ENCODE data around the gene HMGN4.
"Not testable (repeated sequence)": the region's sequence is repeated elsewhere in the genome, so short reads cannot be mapped to it uniquely, and the experiment has no call there.

HMGN4 gene

DNA sequence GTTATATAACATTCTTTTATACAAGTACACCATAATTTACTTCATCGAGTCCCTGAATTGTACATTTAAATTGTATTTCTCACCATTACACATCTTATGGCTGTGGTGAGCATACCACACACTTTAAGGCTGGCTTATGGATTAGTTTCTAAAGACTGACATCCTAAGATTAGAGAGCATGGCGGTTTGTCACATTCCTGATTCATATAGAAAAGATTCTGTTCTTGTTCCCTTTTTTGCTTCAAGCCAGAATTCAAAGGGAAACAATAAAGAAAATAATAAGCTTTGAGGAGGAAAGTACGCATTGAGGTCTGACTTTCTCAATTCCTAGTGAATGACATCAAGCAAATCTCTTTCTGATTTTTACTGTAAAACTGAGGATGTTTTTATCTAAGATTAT, 35.5 kb upstream of the HMGN4 start:
- Histone ChIP-seq H3K27ac (ENCODE audit: low read depth, low read length, severe bottlenecking) (no peak overlapping the region), H3K9me3 (ENCODE audit: control insufficient read depth, low read length) (no peaks in the 10 kb centered on the region), H3K36me3 (ENCODE audit: control insufficient read depth, insufficient read depth, low read length) (no peaks in the 10 kb centered on the region), H3K4me1 (ENCODE audit: control insufficient read depth, insufficient read depth, low read length, poor library complexity, severe bottlenecking) (peaks cover 3% of the 10 kb centered on the region), H3K4me3 (ENCODE audit: extremely low read depth, insufficient read depth, low read length, poor library complexity, severe bottlenecking) (no peak overlapping the region)
- 100% methylated on average over 1 of the region's 3 CpGs; no CpG with 5 or more reads in 1 of the 2 experiments for WGBS, 2 experiments (ENCODE audit: insufficient coverage in 2 of 2)

DNA sequence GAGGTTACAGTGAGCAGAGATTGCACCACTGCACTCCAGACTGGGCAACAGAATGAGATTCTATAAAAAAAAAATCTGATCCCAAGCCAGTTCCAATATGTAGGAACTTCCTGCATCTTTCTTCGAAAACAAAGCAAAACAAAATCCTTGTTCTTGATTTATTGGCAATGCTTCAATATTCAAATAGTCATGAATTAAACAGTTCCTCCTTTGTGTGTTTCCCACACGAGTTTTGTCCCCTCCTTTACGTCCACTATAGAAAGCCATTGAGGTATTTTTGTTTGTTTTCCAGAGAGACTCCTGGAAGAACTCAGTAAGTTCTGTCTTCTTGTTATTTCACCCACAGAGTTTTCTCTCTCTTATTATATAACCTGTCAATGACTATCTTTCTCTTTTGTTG, 30.5 kb upstream of the HMGN4 start:
- H3K4me1 ChIP-seq (ENCODE audit: control insufficient read depth, insufficient read depth, low read length, poor library complexity, severe bottlenecking): no peaks in the 10 kb centered on the region

DNA sequence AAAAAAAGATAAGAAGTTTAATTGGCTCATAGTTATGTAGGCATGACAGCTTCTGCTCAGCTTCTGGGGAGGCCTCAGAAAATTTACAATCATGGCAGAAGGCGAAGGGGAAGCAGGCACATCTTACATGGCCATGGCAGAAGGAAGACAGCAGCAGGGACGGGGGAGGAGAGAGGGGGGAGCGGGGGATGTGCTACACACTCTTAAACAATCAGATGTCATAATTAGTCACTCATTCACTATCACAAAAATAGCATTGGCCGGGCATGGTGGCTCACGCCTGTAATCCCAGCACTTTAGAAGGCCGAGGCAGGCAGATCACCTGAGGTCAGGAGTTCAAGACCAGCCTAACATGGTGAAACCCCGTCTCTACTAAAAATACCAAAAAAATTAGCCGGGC, 27.1 kb upstream of the HMGN4 start:
- 84 to 88% methylated on average over 4 to 5 of the region's 8 CpGs for WGBS, 2 experiments (ENCODE audit: insufficient coverage in 2 of 2)
- H3K4me1 ChIP-seq (ENCODE audit: control insufficient read depth, insufficient read depth, low read length, poor library complexity, severe bottlenecking); H3K36me3 ChIP-seq (ENCODE audit: control insufficient read depth, insufficient read depth, low read length); H3K9me3 ChIP-seq (ENCODE audit: control insufficient read depth, low read length); H3K4me3 ChIP-seq (ENCODE audit: extremely low read depth, insufficient read depth, low read length, poor library complexity, severe bottlenecking); H3K27ac ChIP-seq (ENCODE audit: low read depth, low read length, severe bottlenecking): not testable (repeated sequence)

More for the DNA sequence above, 30.5 kb upstream of the HMGN4 start:
- Histone ChIP-seq H3K9me3 (ENCODE audit: control insufficient read depth, low read length) (no peaks in the 10 kb centered on the region), H3K36me3 (ENCODE audit: control insufficient read depth, insufficient read depth, low read length) (no peaks in the 10 kb centered on the region), H3K4me3 (ENCODE audit: extremely low read depth, insufficient read depth, low read length, poor library complexity, severe bottlenecking) (no peak overlapping the region), H3K27ac (ENCODE audit: low read depth, low read length, severe bottlenecking) (no peak overlapping the region)
- 83 to 86% methylated on average over 1 of the region's 3 CpGs for WGBS, 2 experiments (ENCODE audit: insufficient coverage in 2 of 2)

- Histone ChIP-seq H3K36me3 (ENCODE audit: control insufficient read depth, insufficient read depth, low read length) (no peaks in the 10 kb centered on the region), H3K4me3 (ENCODE audit: extremely low read depth, insufficient read depth, low read length, poor library complexity, severe bottlenecking) (no peak overlapping the region), H3K4me1 (ENCODE audit: control insufficient read depth, insufficient read depth, low read length, poor library complexity, severe bottlenecking) (peaks cover 4% of the 10 kb centered on the region), H3K27ac (ENCODE audit: low read depth, low read length, severe bottlenecking) (no peak overlapping the region), H3K9me3 (ENCODE audit: control insufficient read depth, low read length) (no peaks in the 10 kb centered on the region)
- 93 to 100% methylated on average over 1 to 2 of the region's 2 CpGs for WGBS, 2 experiments (ENCODE audit: insufficient coverage in 2 of 2)
Observed at GRCh38 chr6:26514984-26515383, 23.2 kb upstream of the HMGN4 start.

- WGBS, 2 experiments (ENCODE audit: insufficient coverage in 2 of 2): 87 to 88% methylated on average over 3 to 8 of the region's 9 CpGs
- no peaks in the 10 kb centered on the region for H3K36me3 ChIP-seq (ENCODE audit: control insufficient read depth, insufficient read depth, low read length)
- H3K27ac ChIP-seq (ENCODE audit: low read depth, low read length, severe bottlenecking): no peak overlapping the region
- H3K9me3 ChIP-seq (ENCODE audit: control insufficient read depth, low read length): no peaks in the 10 kb centered on the region
- no peak overlapping the region for H3K4me3 ChIP-seq (ENCODE audit: extremely low read depth, insufficient read depth, low read length, poor library complexity, severe bottlenecking)
- H3K4me1 ChIP-seq (ENCODE audit: control insufficient read depth, insufficient read depth, low read length, poor library complexity, severe bottlenecking): peaks cover 9% of the 10 kb centered on the region
Observed at GRCh38 chr6:26516481-26517427, 21.4 kb upstream of the HMGN4 start.

GRCh38 chr6:26519359-26519758, 18.8 kb upstream of the HMGN4 start:
- 88 to 100% methylated on average over 1 of the region's 2 CpGs for WGBS, 2 experiments (ENCODE audit: insufficient coverage in 2 of 2)
- H3K4me3 ChIP-seq (ENCODE audit: extremely low read depth, insufficient read depth, low read length, poor library complexity, severe bottlenecking): no peak overlapping the region
- no peaks in the 10 kb centered on the region for H3K9me3 ChIP-seq (ENCODE audit: control insufficient read depth, low read length)
- H3K36me3 ChIP-seq (ENCODE audit: control insufficient read depth, insufficient read depth, low read length): no peaks in the 10 kb centered on the region
- H3K4me1 ChIP-seq (ENCODE audit: control insufficient read depth, insufficient read depth, low read length, poor library complexity, severe bottlenecking): peaks cover 7% of the 10 kb centered on the region
- H3K27ac ChIP-seq (ENCODE audit: low read depth, low read length, severe bottlenecking): no peak overlapping the region

GRCh38 chr6:26520237-26520849, 17.8 kb upstream of the HMGN4 start:
- H3K9me3 ChIP-seq (ENCODE audit: control insufficient read depth, low read length): no peaks in the 10 kb centered on the region
- H3K4me1 ChIP-seq (ENCODE audit: control insufficient read depth, insufficient read depth, low read length, poor library complexity, severe bottlenecking): peaks cover 7% of the 10 kb centered on the region
- H3K4me3 ChIP-seq (ENCODE audit: extremely low read depth, insufficient read depth, low read length, poor library complexity, severe bottlenecking): peak overlapping the region; percentile 25
- 36 to 43% methylated on average over 5 to 6 of the region's 21 CpGs for WGBS, 2 experiments (ENCODE audit: insufficient coverage in 2 of 2)
- peak overlapping the region; percentile 90 for H3K27ac ChIP-seq (ENCODE audit: low read depth, low read length, severe bottlenecking)
- H3K36me3 ChIP-seq (ENCODE audit: control insufficient read depth, insufficient read depth, low read length): no peaks in the 10 kb centered on the region

DNA sequence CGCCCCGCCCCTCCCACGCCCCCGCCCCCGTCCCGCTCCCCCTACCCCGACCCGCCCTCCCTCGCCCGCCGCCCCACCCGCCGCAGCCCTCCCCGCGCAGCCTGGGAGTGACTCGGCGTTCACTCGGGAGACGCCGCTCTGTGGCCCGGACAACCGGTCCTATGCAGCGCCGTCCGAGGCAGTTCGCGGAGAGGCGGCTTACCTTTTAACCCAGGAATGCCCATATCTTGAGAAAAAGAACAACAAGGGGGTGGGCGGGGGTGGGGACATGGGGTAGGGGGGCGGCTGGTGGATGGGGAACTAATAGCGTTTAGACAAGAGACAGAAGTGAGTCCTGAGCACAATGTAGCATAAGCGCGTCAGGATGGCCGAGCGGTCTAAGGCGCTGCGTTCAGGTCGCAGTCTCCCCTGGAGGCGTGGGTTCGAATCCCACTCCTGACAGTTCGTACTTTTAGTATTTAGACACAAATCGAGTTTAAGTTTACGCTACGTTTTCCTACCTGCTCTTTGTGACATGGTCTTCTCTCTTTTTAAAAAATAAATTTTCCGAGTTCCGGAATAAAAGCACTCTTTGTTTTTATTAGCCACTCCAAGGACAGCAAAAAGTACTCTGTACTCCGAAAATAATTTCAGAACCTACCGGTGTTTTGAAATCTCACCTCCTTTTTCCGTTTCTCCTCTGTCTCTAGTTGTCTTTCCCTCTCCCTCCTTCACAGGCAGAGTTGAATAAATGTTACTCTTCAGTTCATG, 17.1 kb upstream of the HMGN4 start:
- H3K36me3 ChIP-seq (ENCODE audit: control insufficient read depth, insufficient read depth, low read length): no peaks in the 10 kb centered on the region
- no peaks in the 10 kb centered on the region for H3K9me3 ChIP-seq (ENCODE audit: control insufficient read depth, low read length)
- H3K27ac ChIP-seq (ENCODE audit: low read depth, low read length, severe bottlenecking): peak overlapping the region; percentile 91
- 0% methylated on average over 16 to 21 of the region's 49 CpGs for WGBS, 2 experiments (ENCODE audit: insufficient coverage in 2 of 2)
- peaks cover 7% of the 10 kb centered on the region for H3K4me1 ChIP-seq (ENCODE audit: control insufficient read depth, insufficient read depth, low read length, poor library complexity, severe bottlenecking)
- peak overlapping the region; percentile 46 for H3K4me3 ChIP-seq (ENCODE audit: extremely low read depth, insufficient read depth, low read length, poor library complexity, severe bottlenecking)

- no peaks in the 10 kb centered on the region for H3K36me3 ChIP-seq (ENCODE audit: control insufficient read depth, insufficient read depth, low read length)
- H3K4me3 ChIP-seq (ENCODE audit: extremely low read depth, insufficient read depth, low read length, poor library complexity, severe bottlenecking): peak overlapping the region; percentile 46
- H3K4me1 ChIP-seq (ENCODE audit: control insufficient read depth, insufficient read depth, low read length, poor library complexity, severe bottlenecking): peaks cover 7% of the 10 kb centered on the region
- H3K9me3 ChIP-seq (ENCODE audit: control insufficient read depth, low read length): no peaks in the 10 kb centered on the region
- WGBS, 2 experiments (ENCODE audit: insufficient coverage in 2 of 2): 2 to 5% methylated on average over 60 to 62 of the region's 74 CpGs
- H3K27ac ChIP-seq (ENCODE audit: low read depth, low read length, severe bottlenecking): peak overlapping the region; percentile 91
Observed at GRCh38 chr6:26521600-26522391, 16.4 kb upstream of the HMGN4 start.

Data from mesodermal cell (in vitro differentiated cells).